Keratinocyte (primary cell): ENCODE data around the gene RETREG1. TPM values are rescaled to one million over a fixed set of nuclear protein-coding genes. Genes with fewer than 3 reads are reported as not detected.

Source experiments
- DNase-seq: peaks from one replicate; pipeline ENCODE4 v3.0.0-alpha.2; 2011; ENCODE audit warnings: low read depth, missing footprints, low spot score
- FAIRE-seq: peaks from 2 replicates; lab custom pipeline; 2011; peaks lifted over from hg19 to GRCh38; lab: Jason Lieb, UNC
- H2AFZ ChIP-seq: 2 replicates; pipeline ENCODE4 v1.6.0; 2012; ENCODE audit warnings: low read length, control low read depth, inconsistent platforms; ENCODE audit not compliant: control insufficient read depth
- H3K27ac ChIP-seq: 2 replicates; pipeline ENCODE4 v1.5.1; 2011; ENCODE audit warnings: low read length; ENCODE audit not compliant: control insufficient read depth, insufficient read depth
- H3K27me3 ChIP-seq: 3 replicates; pipeline ENCODE4 v1.6.0; 2011; ENCODE audit warnings: low read length; ENCODE audit not compliant: control insufficient read depth, insufficient read depth; ENCODE audit errors: extremely low read depth
- H3K36me3 ChIP-seq, 2 experiments: 2 replicates in 1 of 2; 3 replicates in 1 of 2; pipeline ENCODE4 v1.5.1; 2011; ENCODE audit warnings: low read length in 2 of 2, mild to moderate bottlenecking in 1 of 2; ENCODE audit not compliant: control insufficient read depth in 2 of 2, insufficient read depth in 2 of 2; ENCODE audit errors: extremely low read depth in 1 of 2
- H3K4me1 ChIP-seq: 3 replicates; pipeline ENCODE4 v1.5.1; 2011; ENCODE audit warnings: low read length; ENCODE audit not compliant: control insufficient read depth, insufficient read depth; ENCODE audit errors: extremely low read depth
- H3K4me2 ChIP-seq: 3 replicates; pipeline ENCODE4 v1.6.0; 2011; ENCODE audit warnings: low read depth, low read length; ENCODE audit not compliant: control insufficient read depth, insufficient read depth; ENCODE audit errors: extremely low read depth
- H3K4me3 ChIP-seq, 3 experiments: fragments of 200-600 bp in 1 of 3; sonication (generic) in 1 of 3; 2 replicates in 2 of 3; 3 replicates in 1 of 3; pipeline ENCODE4 v1.5.1; 2011 to 2016; ENCODE audit warnings: low read length in 3 of 3, mild to moderate bottlenecking in 3 of 3, control low read depth in 2 of 3, inconsistent platforms in 1 of 3, low read depth in 1 of 3, mixed read lengths in 1 of 3, mixed run types in 1 of 3, moderate library complexity in 1 of 3; ENCODE audit not compliant: control insufficient read depth in 2 of 3, insufficient read depth in 2 of 3; ENCODE audit errors: extremely low read depth in 1 of 3
- H3K79me2 ChIP-seq: 2 replicates; pipeline ENCODE4 v1.6.0; 2012; ENCODE audit warnings: low read length; ENCODE audit not compliant: control insufficient read depth, insufficient read depth
- H3K9ac ChIP-seq: 3 replicates; pipeline ENCODE4 v1.6.0; 2011; ENCODE audit warnings: low read length; ENCODE audit not compliant: control insufficient read depth, insufficient read depth; ENCODE audit errors: extremely low read depth
- H3K9me1 ChIP-seq: 3 replicates; pipeline ENCODE4 v1.6.0; 2011; ENCODE audit warnings: low read length; ENCODE audit not compliant: control insufficient read depth, insufficient read depth; ENCODE audit errors: extremely low read depth
- H3K9me3 ChIP-seq: 2 replicates; pipeline ENCODE4 v1.5.1; 2012; ENCODE audit warnings: low read depth, low read length; ENCODE audit not compliant: control insufficient read depth
- H4K20me1 ChIP-seq: 3 replicates; pipeline ENCODE4 v1.6.0; 2011; ENCODE audit warnings: low read length; ENCODE audit not compliant: control insufficient read depth, insufficient read depth; ENCODE audit errors: extremely low read depth
- EZH2 ChIP-seq: IDR thresholded peaks from one replicate; pipeline ENCODE4 v1.6.1; 2012; ENCODE audit warnings: inconsistent platforms, mild to moderate bottlenecking, low read length, moderate library complexity
- dilution Hi-C: fragments of 300-500 bp; cut with MboI; formaldehyde crosslinking; loops from one replicate; pipeline ENCODE4 v1.7.0; 2020; ENCODE audit warnings: low sequenced_read_pairs; ENCODE audit not compliant: extremely low pct_ligation_motif_present
- polyA plus RNA-seq, 5 experiments: library from polyadenylated mRNA; depleted of rRNA in 3 of 5; stranded (reverse) in 3 of 5; stranded (forward) in 1 of 5; unstranded in 1 of 5; fragments of >200 nt; gene quantifications; 1 replicate in 1 of 5; 2 replicates in 3 of 5; 3 replicates in 1 of 5; pipeline versions ENCODE4 v1.2.1 to v1.2.3, GENCODE V29; 2011 to 2012; ENCODE audit warnings: missing spikeins in 2 of 5, low read depth in 1 of 5, low replicate concordance in 1 of 5
- TF ChIP-seq, protein P1 (sequence below), 3 experiments: IDR thresholded peaks in 1 of 3; conservative IDR thresholded peaks in 1 of 3; optimal IDR thresholded peaks in 1 of 3; 2 replicates in 2 of 3; 3 replicates in 1 of 3; pipeline versions ENCODE3 to v1.5.1; 2011; ENCODE audit warnings: low read length in 3 of 3, mild to moderate bottlenecking in 3 of 3, moderate library complexity in 2 of 3, control low read depth in 1 of 3, inconsistent platforms in 1 of 3; ENCODE audit not compliant: insufficient read depth in 2 of 3; ENCODE audit errors: extremely low read depth in 1 of 3

RETREG1 gene
- polyA plus RNA-seq, 1 donor (not counting 4 experiments of a cell fraction or from before 2014, with no cell fraction given): 7.4 TPM

DNA sequence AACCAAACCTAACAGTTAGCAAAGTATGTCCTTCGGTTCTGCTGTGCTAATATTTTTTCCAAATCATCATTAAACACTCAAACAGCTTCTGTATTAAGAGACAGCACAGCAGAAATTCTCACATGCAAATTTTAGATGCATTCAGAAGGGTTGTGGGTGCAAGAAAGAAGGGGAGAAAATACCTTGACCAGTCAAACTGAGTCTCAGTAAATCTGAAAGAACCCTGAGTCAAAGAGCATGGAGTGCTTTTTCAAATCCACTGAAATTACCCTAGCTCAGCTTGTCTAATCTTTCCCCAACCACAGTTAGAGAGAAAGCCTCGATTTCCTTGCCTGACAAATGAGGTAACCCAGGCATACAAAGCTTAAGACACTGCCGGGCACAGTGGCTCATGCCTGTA, 55.1 kb downstream of the RETREG1 start:
- no peaks in the 10 kb centered on the region for H3K27me3 ChIP-seq
- no peak overlapping the region for H2AFZ ChIP-seq
- H3K4me3 ChIP-seq: no peak overlapping the region
- FAIRE-seq: no peak
- TF ChIP-seq, protein P1, sequence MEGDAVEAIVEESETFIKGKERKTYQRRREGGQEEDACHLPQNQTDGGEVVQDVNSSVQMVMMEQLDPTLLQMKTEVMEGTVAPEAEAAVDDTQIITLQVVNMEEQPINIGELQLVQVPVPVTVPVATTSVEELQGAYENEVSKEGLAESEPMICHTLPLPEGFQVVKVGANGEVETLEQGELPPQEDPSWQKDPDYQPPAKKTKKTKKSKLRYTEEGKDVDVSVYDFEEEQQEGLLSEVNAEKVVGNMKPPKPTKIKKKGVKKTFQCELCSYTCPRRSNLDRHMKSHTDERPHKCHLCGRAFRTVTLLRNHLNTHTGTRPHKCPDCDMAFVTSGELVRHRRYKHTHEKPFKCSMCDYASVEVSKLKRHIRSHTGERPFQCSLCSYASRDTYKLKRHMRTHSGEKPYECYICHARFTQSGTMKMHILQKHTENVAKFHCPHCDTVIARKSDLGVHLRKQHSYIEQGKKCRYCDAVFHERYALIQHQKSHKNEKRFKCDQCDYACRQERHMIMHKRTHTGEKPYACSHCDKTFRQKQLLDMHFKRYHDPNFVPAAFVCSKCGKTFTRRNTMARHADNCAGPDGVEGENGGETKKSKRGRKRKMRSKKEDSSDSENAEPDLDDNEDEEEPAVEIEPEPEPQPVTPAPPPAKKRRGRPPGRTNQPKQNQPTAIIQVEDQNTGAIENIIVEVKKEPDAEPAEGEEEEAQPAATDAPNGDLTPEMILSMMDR (optimal IDR thresholded peaks at IDR 0.05 in 1 of 3, IDR thresholded peaks at IDR 0.05 in 1 of 3, conservative IDR thresholded peaks at IDR 0.05 in 1 of 3; ENCODE audit: extremely low read depth in 1 of 3, insufficient read depth in 2 of 3, low read length in 3 of 3): no peak
- no peak for TF ChIP-seq EZH2
- no peak overlapping the region for H3K9ac ChIP-seq
- no peaks in the 10 kb centered on the region for H3K4me1 ChIP-seq
- no peak overlapping the region for H3K27ac ChIP-seq
- H3K9me1 ChIP-seq: no peaks in the 10 kb centered on the region
- dilution Hi-C loops: no loop called here
- no peak for DNase-seq
- H4K20me1 ChIP-seq: no peaks in the 10 kb centered on the region
- no peaks in the 10 kb centered on the region for H3K79me2 ChIP-seq
- no peaks in the 10 kb centered on the region for H3K36me3 ChIP-seq
- no peaks in the 10 kb centered on the region for H3K9me3 ChIP-seq
- no peak overlapping the region for H3K4me2 ChIP-seq

DNA sequence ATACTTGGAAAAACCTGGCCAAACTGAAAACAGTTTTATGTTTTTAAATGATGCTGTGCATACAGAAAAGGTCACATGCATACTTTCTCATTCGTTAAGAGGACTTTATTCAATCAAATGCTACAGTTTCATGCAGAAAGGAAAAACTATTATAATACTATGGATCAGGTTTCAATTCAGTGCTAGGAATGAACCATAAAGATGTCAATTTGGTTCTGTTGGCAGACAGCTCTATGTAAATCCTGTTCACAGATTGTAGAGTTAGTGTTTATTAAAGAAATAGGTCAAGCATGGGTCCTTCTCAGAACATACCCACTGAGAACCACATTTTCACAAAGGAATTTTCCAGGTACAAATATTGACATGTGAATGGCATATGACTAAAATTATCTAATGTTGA, 57.1 kb downstream of the RETREG1 start:
- no peak for FAIRE-seq
- no peak for TF ChIP-seq EZH2
- TF ChIP-seq, protein P1 (optimal IDR thresholded peaks at IDR 0.05 in 1 of 3, IDR thresholded peaks at IDR 0.05 in 1 of 3, conservative IDR thresholded peaks at IDR 0.05 in 1 of 3; ENCODE audit: extremely low read depth in 1 of 3, insufficient read depth in 2 of 3, low read length in 3 of 3): no peak

More for the DNA sequence above, 57.1 kb downstream of the RETREG1 start:
- no peaks in the 10 kb centered on the region for H3K27me3 ChIP-seq
- no peak overlapping the region for H3K4me2 ChIP-seq
- no peak overlapping the region for H3K9ac ChIP-seq
- H4K20me1 ChIP-seq: no peaks in the 10 kb centered on the region
- H3K27ac ChIP-seq: no peak overlapping the region
- DNase-seq: no peak
- dilution Hi-C loops: no loop called here
- no peaks in the 10 kb centered on the region for H3K9me1 ChIP-seq
- no peaks in the 10 kb centered on the region for H3K36me3 ChIP-seq
- H3K79me2 ChIP-seq: no peaks in the 10 kb centered on the region
- H3K4me3 ChIP-seq: no peak overlapping the region
- H3K9me3 ChIP-seq: no peaks in the 10 kb centered on the region
- H2AFZ ChIP-seq: no peak overlapping the region
- no peaks in the 10 kb centered on the region for H3K4me1 ChIP-seq
